Measurements from ENCODE around the gene RAB30. TPM values are rescaled to one million over a fixed set of nuclear protein-coding genes. Genes with fewer than 3 reads are reported as not detected.
"Not testable (repeated sequence)": the region's sequence is repeated elsewhere in the genome, so short reads cannot be mapped to it uniquely, and the experiment has no call there.

The RAB30 gene
- polyA plus RNA-seq, 3 donors: 8.3 to 8.6 (median 8.4) TPM

- no peak for DNase-seq (ENCODE audit: low read depth in 3 of 3, low spot score in 2 of 3)
Measured at GRCh38 chr11:83019888-83020579, 51.7 kb downstream of the RAB30 start.

- no peak for DNase-seq (ENCODE audit: low read depth in 3 of 3, low spot score in 2 of 3)
Measured at GRCh38 chr11:83014951-83015350, 56.7 kb downstream of the RAB30 start.

DNA sequence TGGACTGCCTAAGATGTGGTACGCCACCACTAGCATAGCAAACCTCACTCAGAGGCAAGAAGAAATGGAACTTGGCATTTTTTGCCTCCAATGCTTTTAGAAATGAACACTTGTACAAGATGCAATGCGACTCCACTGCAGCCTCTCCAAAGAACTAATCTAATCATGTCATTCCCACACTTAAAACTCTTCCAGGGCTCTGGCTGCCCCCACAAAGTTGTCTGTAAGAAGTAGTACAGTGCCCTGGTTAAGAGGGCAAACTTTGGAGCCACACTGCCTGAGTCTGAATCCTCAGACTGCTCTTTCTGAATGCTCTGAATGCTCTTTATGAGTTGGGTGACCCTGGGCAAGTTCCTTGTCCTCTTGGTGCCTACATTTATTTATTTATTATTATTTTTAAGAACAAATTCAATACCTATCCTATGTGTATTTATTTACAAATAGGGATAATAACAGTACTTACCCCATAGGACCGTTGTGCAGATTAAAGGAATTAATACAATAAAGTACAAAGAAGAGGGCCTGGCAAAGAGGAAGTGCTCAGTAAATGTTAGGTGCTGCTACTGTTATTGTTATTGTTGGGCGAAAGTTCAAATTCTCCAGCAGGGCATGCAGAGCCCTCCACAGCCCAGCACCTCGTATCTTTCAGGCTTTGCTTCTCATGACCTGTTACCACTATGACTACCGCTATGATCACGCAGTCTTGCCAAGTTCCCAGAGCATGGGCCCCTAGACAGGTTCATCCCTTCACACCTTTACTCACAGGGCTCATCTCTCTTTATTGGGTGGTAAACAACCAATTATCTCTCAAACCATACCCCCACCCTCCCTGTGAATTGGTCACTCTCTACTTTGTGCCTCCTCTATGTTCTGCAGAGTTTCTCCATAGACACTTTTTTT lies 59.3 kb downstream of the RAB30 start:
- DNase-seq (ENCODE audit: low read depth in 3 of 3, low spot score in 2 of 3): no peak

DNA sequence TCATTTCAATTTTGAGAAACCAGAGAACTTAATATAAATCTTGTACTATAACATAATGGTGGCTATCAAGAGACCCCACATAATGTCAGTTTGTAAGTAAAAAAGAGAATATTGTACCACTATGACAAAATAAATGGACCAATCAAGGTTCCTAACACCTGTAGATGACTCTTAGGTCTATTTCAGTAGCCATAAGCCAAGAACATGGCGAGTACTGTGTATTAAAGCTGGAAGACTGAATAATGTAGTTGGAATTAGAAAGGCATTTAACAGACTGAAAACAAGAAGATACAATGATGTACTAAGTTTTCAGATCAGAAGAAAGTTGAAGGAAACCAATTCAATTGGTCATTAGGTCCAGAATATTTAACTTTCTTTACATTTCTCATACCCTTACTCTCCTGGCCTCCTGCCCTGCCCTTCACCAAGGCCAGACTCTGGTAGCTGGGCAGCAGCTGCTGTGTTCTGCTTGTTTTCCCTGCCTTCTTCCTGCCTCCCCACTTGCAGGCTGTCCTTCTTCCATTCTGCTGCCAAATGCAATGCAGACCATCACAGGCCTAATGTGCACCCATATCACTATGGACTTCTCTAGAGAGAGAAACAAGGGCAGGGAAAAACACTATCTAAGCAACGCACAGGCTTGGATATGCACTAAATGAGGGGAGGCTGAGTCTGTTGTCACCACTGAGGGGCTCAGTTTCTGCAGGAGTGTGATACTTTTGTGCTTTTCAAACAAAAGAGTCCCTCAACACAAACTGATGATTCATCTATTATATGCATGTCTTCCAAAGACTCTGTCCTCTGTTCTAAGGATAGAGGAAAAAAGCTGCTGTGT lies 60.1 kb downstream of the RAB30 start:
- DNase-seq (ENCODE audit: low read depth in 3 of 3, low spot score in 2 of 3): no peak

DNA sequence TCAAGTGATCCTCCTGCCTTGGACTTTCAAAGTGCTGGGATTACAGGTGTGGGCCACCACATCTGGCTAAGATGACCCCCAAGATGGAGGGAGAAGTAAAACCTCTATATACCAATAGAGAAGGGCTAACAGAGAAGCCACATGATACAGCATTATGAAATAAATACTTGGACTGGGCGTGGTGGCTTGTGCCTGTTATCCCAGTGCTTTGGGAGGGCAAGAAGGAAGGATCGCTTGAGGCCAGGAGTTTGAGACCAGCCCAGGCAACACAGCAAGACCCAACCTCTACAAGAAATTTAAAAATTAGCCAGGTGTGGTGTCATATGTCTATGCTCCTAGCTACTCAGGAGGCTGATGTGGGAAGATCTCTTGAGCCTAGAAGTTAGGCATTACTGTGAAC lies 61.7 kb downstream of the RAB30 start:
- DNase-seq (ENCODE audit: low read depth in 3 of 3, low spot score in 2 of 3): no peak

- DNase-seq (ENCODE audit: low read depth in 3 of 3, low spot score in 2 of 3): not testable (repeated sequence)
Measured at GRCh38 chr11:83009136-83009535, 62.6 kb downstream of the RAB30 start.

DNA sequence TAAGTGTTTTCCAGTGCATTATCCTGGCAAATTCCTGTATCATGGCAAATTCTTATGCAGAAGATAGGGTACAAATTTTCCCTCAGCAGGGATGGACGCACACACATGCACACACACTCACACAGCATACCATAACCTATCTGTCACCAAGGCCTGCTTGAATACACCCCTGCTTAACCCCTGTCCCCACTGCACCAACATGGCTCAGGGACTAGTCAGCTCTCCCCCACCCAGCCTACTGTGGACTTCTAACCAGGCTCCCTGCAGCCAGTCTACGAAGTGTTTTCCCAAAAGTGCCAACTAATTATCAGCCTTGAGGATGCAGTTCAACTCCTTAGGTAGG lies 63.1 kb downstream of the RAB30 start:
- no peak for DNase-seq (ENCODE audit: low read depth in 3 of 3, low spot score in 2 of 3)

GRCh38 chr11:83007909-83008580 lies 63.7 kb downstream of the RAB30 start:
- DNase-seq (ENCODE audit: low read depth in 3 of 3, low spot score in 2 of 3): no peak

- DNase-seq (ENCODE audit: low read depth in 3 of 3, low spot score in 2 of 3): no peak
Measured at GRCh38 chr11:83007477-83007876, 64.2 kb downstream of the RAB30 start.

- DNase-seq (ENCODE audit: low read depth in 3 of 3, low spot score in 2 of 3): no peak
Measured at GRCh38 chr11:83006877-83007330, 64.8 kb downstream of the RAB30 start.

GRCh38 chr11:83004746-83005556 lies 66.7 kb downstream of the RAB30 start:
- no peak for DNase-seq (ENCODE audit: low read depth in 3 of 3, low spot score in 2 of 3)

- DNase-seq (ENCODE audit: low read depth in 3 of 3, low spot score in 2 of 3): no peak
Measured at GRCh38 chr11:83002522-83002921, 69.2 kb downstream of the RAB30 start.

- no peak for DNase-seq (ENCODE audit: low read depth in 3 of 3, low spot score in 2 of 3)
Measured at GRCh38 chr11:83002053-83002452, 69.6 kb downstream of the RAB30 start.

GRCh38 chr11:83000381-83000780 lies 71.3 kb downstream of the RAB30 start:
- DNase-seq (ENCODE audit: low read depth in 3 of 3, low spot score in 2 of 3): no peak

DNA sequence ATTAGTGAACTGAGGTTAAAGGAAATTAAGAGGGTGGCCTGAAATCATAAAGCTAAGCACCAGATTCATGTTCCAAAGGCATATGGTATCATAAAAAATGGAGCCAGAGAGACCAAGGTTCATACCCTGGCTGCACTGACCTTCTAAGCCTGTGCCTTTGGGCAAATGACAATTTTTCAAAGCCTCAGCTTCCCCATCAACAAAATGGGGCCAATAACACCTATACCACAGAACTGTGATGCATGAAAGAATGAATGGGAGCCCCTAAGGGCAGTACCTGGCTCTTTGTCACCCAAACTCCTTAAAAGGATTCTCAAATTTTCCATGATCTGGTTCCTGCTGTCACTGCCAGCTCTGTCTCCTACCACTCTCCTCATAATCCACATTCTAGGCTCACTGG lies 72.5 kb downstream of the RAB30 start:
- no peak for DNase-seq (ENCODE audit: low read depth in 3 of 3, low spot score in 2 of 3)

- no peak for DNase-seq (ENCODE audit: low read depth in 3 of 3, low spot score in 2 of 3)
Measured at GRCh38 chr11:82998697-82999096, 73.0 kb downstream of the RAB30 start.

GRCh38 chr11:82996966-82997606 lies 74.6 kb downstream of the RAB30 start:
- DNase-seq (ENCODE audit: low read depth in 3 of 3, low spot score in 2 of 3): no peak

DNA sequence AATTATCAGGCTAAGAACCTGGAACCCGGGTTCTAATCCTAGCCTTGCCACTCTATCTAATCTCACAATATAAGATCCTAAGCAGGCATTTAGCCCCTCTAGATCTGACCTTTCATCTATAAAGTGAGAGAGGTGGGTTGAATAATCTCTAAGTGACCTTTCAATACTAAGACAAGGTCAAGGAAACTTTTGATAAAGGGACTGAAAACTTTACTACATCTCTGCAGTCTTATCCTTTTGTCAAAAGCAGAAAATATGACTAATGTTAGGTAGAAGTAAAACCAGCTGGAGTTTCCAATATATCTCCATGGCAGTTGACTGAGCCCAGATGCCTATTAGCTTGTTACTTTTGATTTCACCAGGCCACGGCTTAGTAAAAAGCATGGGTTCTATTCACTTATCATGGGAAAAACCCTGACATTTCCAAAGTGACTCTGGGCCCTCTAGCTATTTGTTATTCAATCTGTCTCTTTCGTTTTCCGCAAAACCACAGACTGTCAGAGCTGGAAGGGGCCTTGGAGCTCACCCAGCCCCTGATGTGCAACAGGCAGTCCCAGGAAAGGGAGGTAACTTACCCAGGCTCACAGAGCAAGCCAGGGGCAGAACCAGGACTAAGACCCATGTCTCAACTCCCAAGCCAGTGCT lies 75.8 kb downstream of the RAB30 start:
- no peak for DNase-seq (ENCODE audit: low read depth in 3 of 3, low spot score in 2 of 3)

GRCh38 chr11:82995235-82995634 lies 76.5 kb downstream of the RAB30 start:
- no peak for DNase-seq (ENCODE audit: low read depth in 3 of 3, low spot score in 2 of 3)
